CD4-positive, alpha-beta T cell treated with Interleukin-10 for 1 hour (primary cell): Measurements from ENCODE around the gene IGF2R.

Source experiments
- DNase-seq: peaks from one replicate; pipeline ENCODE4 v3.0.0-alpha.2; 2020

IGF2R gene

DNA sequence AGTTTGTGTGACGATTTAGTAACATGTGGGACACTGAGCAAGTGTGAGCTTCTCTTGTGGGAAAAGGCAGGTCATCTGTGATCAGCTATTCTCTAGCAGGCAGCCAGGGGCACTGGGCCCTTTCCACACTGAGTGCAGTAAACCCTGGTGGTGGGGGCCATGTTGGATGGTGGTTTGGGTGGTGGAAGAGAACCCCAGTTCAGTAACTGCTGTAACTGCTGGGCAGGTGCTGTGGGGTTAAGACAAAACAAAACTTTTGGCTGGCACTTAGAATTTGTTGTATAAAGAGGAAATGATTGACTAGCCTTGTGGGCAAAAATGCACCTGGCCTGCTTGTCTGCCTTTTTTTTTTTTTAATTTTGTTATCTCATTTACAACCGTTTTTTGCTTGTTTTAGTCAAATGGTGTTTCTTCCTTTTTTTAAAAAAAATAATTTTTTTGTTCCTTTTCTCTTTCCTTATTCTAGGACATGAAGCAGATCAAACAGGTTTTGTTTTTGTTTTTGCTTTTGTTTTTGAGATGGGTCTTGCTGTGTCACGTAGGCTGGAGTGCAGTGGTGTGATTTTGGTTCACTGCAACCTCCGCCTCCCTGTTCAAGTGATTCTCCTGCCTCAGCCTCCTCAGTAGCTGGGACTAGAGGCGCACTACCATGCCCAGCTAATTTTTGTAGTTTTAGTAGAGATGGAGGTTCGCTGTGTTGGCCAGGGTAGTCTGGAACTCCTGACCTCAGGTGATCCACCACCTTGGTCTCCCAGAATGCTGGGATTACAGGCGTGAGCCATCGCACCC, 59.8 kb downstream of the IGF2R start:
- peak; percentile 25 for DNase-seq

GRCh38 chr6:160029525-160029924, 60.6 kb downstream of the IGF2R start:
- DNase-seq: no peak

GRCh38 chr6:160030103-160030502, 61.2 kb downstream of the IGF2R start:
- DNase-seq: no peak

GRCh38 chr6:160031442-160031841, 62.6 kb downstream of the IGF2R start:
- DNase-seq: no peak

DNA sequence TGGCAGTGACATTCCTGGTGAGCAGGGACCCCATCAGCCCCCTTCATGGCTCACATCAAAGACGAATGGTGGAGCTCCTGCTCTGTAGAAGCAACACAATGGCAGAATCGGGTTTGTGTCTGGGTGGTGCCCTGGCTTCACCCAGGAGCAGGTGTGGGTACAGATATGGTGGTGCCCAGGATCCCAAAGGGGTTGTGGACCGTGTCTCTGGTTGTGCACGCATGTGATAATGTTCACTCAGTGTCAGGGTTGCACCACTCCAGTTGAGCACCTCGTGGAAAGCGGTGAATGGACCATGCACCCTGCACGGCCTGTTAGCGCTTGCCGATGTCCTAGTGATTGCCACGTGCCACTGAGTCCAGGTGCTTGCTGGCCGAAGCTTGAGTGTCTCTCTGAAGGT, 63.0 kb downstream of the IGF2R start:
- DNase-seq: no peak

DNA sequence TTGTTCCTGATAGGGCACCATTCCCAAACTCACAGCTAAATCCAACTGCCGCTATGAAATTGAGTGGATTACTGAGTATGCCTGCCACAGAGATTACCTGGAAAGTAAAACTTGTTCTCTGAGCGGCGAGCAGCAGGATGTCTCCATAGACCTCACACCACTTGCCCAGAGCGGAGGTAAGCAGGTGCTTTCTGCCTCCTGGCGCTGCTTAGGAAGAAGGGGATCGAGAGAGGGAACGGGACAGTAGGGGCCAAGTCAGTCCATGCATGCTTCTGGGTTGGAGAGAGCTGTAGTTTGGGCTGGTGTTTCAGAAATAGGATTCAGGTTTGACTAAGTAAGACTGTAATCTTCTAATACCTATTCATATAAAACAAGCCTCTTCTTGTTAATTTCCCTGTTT, 63.7 kb downstream of the IGF2R start:
- DNase-seq: no peak

- DNase-seq: no peak
Observed at GRCh38 chr6:160034036-160034930, 65.4 kb downstream of the IGF2R start.

DNA sequence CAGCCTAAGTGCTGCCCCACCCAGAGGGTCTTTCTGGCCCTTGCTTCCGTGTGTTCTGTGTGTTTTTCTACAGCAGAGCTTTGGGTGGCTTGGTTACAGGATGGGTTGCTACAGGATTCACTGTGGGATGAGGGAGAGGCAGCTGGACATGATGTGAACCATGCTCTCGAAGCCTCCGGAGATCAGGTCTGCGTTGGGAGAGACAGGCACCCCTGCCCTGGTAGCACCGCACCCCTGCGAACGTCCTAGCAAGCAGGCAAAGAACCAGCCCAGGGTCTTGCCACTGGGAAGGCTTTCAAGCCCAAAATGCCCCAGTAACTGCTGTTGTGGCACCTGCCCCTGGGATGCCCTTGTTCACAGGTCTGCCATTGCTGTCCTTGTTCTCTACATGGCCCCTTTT, 66.4 kb downstream of the IGF2R start:
- no peak for DNase-seq

DNA sequence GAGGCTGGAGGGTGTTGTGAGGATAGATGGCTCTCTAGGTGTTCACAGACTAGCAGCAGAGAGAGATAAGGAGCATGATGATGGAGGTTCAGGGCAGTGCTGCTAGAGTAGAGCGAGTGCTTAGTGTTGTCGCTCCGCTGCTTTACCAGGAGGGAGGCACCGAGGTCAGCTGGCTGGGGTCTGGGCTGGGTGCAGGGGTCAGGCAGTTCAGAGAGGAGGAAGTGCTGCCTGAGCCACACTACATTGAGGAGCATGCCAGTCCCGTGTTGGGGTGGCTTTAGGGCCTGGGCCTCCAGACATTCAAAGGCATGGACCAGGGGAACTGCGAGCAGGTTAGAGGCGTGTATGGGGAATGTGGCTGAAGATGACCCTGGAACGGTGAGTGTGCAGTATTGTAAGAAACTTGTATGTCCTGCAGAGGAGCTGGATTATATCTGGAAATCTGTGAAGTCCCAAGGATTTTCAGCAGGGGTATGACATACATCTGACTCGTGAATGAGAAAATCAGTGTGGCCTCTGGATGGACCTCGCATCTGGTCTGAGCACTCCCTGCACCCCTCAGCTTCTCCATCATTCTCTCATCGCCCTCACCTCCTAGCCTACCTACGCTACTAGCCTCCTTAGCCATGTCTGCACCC, 66.9 kb downstream of the IGF2R start:
- no peak for DNase-seq

GRCh38 chr6:160036331-160036695, 67.4 kb downstream of the IGF2R start:
- no peak for DNase-seq

- DNase-seq: no peak
Observed at GRCh38 chr6:160036790-160037206, 67.9 kb downstream of the IGF2R start.

DNA sequence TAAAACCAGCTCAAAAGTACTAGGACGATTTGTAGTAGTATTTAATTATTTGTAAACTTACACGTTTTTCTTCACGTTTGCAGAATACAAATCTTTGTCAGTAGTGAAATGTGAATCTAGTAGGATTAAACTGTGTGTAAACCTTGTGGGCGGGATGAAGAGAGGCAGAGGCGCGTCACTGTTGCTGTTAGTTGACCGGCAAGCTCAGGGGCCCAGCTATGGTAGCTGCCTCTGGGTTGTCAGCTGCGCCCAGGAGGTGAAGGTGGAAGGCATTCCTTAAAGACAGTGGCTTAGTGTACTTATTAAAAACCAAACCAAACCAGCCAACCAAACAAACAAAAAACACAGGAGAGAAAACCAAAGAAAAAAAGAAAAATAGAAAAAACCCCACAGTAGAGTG, 69.6 kb downstream of the IGF2R start:
- no peak for DNase-seq

DNA sequence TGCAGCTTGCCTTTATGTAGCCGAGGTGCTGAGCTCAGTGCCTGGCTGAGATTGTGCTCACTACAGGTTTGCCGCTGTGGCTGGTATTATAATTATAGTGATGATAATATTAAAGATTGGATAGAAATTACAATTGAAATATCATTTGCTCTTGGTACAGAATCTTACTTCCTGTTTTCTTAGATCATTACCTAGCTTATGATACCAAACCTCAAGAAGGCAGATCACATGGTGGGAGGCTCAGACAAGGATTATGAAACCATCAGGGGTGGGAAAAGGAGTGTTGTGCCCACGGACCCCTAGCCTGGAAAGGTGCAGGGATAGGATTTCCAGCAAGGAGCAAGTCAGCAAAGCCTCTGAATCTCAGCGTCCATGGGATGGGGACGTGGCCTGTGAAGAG, 70.6 kb downstream of the IGF2R start:
- DNase-seq: no peak

GRCh38 chr6:160040055-160040454, 71.2 kb downstream of the IGF2R start:
- DNase-seq: no peak

- no peak for DNase-seq
Observed at GRCh38 chr6:160040527-160041264, 71.8 kb downstream of the IGF2R start.

- no peak for DNase-seq
Observed at GRCh38 chr6:160041608-160042007, 72.7 kb downstream of the IGF2R start.

DNA sequence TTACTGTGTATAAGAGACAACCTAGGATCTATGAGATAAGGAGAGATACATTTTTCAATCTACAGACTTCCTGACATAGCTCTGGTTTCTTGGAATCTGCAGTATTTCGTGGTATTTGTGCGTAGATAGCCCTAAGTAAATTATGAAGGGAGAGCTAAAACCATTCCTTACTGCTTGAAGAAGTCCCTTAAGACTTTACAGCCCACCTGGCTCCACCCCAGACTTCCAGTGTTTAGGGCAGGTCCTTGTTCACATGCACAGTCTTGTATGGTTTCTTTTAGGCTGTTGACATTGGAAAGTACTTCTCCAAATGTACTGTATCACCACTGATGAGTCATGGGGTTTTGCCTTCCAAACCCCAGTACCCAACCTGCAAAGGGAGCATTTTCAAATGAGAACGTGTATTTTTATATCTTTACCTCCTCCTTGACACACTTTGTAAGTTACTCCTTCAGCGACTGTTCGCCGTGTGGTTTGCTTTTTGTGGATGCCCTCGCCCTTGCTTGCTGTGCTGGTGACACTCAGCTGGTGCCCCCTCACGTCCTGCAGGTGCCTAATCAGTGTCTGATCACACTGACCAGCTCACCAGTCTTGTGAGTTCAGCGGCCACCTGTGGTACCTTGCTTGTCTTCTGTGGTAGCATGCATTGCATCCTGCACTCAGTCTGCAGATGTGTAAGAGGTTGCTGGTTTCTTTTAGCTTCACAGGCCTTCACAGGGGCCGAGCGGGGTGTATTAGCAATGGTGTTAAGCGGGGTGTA, 73.3 kb downstream of the IGF2R start:
- DNase-seq: no peak

GRCh38 chr6:160042788-160043301, 74.0 kb downstream of the IGF2R start:
- no peak for DNase-seq

GRCh38 chr6:160043784-160044183, 74.9 kb downstream of the IGF2R start:
- DNase-seq: no peak

DNA sequence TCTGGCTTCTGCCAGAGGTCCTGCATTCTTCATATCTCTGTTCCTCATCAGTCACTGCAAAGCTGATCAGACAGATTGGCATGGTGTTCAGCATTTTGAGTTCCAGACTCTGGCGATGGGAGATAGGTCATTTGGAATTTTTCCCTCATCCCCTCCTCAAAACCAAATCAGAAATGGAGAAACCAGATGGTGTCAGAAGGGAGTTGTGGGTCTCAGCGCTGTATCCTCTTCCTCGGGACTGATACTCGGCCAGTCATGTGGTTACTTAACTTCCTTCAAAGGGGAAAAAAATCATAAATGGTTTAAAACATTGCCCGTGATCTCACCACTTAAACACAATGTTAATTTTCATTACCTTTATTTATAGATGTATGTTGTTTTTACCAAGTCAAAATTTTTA, 75.8 kb downstream of the IGF2R start:
- no peak for DNase-seq

DNA sequence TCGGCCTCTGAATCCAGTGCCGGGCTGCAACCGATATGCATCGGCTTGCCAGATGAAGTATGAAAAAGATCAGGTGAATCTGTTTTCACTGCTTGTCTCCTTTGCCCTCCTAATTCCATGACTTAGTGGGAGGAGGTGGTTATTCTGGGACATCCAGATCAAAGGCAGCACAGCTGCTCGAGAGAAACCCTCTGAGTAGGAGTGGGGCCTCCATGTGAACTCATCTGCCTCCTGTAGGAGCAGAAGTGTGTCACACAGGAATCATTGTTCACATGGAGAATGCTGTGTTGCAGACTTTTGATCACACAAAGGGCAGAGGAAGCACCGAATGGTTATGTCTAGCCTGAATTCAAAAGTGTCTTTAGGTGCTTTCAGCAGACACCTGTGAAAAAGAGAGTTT, 79.6 kb downstream of the IGF2R start:
- no peak for DNase-seq

- DNase-seq: no peak
Observed at GRCh38 chr6:160049346-160049745, 80.5 kb downstream of the IGF2R start.
